ENCODE measurements around the gene UTP14C. TPM values are rescaled to one million over a fixed set of nuclear protein-coding genes. Genes with fewer than 3 reads are reported as not detected.
A peak's percentile ranks its signal among the peaks of the same experiment; 100 is the strongest.

The UTP14C gene
- total and polyA plus RNA-seq, 2 of the 13 experiments (the other 11 are each of a cell fraction or from before 2014, with no cell fraction given), result 8.8 to 12.2 TPM

DNA sequence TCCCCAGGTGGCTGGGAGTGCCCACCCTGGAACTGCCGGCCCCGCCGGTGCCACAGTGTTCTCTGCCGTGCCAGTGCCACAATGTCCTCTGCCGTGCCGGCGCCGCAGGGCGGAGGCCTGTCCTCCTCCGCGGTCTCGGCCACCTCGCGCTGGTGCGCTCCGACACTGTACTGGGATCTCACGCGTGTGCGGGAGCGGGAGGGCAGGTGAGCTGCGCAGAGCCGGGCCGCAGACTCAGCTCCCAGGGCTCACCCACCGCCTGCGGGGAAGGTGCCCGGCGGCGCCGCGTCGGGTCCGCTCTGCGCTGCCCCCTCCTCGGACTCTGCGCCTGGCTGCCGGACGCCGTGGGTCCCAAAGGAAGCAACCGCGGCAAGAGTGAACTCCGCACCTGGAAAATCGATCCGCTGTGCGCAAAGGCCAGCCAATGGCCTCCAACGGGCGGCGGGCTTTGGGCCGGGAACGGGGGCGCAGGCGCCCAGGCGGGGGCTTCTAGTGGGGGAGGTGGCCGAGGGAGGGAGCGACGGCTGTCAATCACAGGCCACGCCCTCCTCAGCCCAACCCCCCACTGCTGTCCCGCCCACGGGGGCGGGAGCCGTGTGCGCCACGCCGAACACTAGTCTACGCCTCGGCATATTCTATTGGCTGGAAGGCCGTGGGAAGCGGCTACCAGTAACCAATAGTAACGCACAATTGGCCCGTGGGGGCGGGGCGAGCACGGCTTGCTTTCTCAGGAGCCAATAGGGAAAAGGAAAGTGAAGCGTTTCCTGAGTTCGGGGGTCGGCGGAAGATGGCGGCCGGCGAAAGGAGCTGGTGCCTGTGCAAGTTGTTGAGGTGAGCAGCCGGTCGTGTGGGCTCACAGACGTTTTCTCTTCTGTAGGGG, 12.6 kb upstream of the UTP14C start, which contains the start of gene ALG11 (continued):
- TF ChIP-seq, protein P1, sequence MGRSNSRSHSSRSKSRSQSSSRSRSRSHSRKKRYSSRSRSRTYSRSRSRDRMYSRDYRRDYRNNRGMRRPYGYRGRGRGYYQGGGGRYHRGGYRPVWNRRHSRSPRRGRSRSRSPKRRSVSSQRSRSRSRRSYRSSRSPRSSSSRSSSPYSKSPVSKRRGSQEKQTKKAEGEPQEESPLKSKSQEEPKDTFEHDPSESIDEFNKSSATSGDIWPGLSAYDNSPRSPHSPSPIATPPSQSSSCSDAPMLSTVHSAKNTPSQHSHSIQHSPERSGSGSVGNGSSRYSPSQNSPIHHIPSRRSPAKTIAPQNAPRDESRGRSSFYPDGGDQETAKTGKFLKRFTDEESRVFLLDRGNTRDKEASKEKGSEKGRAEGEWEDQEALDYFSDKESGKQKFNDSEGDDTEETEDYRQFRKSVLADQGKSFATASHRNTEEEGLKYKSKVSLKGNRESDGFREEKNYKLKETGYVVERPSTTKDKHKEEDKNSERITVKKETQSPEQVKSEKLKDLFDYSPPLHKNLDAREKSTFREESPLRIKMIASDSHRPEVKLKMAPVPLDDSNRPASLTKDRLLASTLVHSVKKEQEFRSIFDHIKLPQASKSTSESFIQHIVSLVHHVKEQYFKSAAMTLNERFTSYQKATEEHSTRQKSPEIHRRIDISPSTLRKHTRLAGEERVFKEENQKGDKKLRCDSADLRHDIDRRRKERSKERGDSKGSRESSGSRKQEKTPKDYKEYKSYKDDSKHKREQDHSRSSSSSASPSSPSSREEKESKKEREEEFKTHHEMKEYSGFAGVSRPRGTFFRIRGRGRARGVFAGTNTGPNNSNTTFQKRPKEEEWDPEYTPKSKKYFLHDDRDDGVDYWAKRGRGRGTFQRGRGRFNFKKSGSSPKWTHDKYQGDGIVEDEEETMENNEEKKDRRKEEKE (IDR thresholded peaks at IDR 0.05), result no peak
- TF ChIP-seq SP1 (IDR thresholded peaks at IDR 0.05) (peak; percentile 66; the same call in 1 of the 2 replicates), SP1 (CRISPR knock-in tag; IDR thresholded peaks at IDR 0.05) (peak; percentile 99), KLF6 (CRISPR knock-in tag; IDR thresholded peaks at IDR 0.05) (0 out of 2 replicates have a peak, but pooled peaks have one; percentile 70), ZIK1 (CRISPR knock-in tag; IDR thresholded peaks at IDR 0.05; ENCODE audit: borderline replicate concordance, low read depth) (peak; percentile 81; the same call in 1 of the 2 replicates), GFI1 (CRISPR knock-in tag; IDR thresholded peaks at IDR 0.05; ENCODE audit: borderline replicate concordance) (peak; percentile 75; the same call in 1 of the 2 replicates), MEIS2 (CRISPR knock-in tag; IDR thresholded peaks at IDR 0.05) (peak; percentile 96), ZSCAN30 (CRISPR knock-in tag; IDR thresholded peaks at IDR 0.05) (no peak), SIN3A (IDR thresholded peaks at IDR 0.05; ENCODE audit: borderline replicate concordance, low read depth, low read length) (peak; percentile 25; the same call in 1 of the 2 replicates), CHCHD3 (CRISPR knock-in tag; IDR thresholded peaks at IDR 0.05) (peak; percentile 92; the same call in 1 of the 2 replicates), KLF12 (CRISPR knock-in tag; IDR thresholded peaks at IDR 0.05; ENCODE audit: borderline replicate concordance) (no peak), ZNF530 (CRISPR knock-in tag; IDR thresholded peaks at IDR 0.05; ENCODE audit: low read depth) (no peak), KAT7 (CRISPR knock-in tag; IDR thresholded peaks at IDR 0.05; ENCODE audit: borderline replicate concordance) (peak; percentile 81; the same call in 1 of the 2 replicates), RXRB (CRISPR knock-in tag; IDR thresholded peaks at IDR 0.05; ENCODE audit: borderline replicate concordance) (peak; percentile 82), CBX2 (IDR thresholded peaks at IDR 0.05; ENCODE audit: low read depth, low read length) (no peak), CBX2 (CRISPR knock-in tag; IDR thresholded peaks at IDR 0.05; ENCODE audit: low read depth) (no peak; the same call in 1 of the 2 replicates), ZFP82 (CRISPR knock-in tag; IDR thresholded peaks at IDR 0.05; ENCODE audit: borderline replicate concordance) (peak; percentile 50; the same call in 1 of the 2 replicates), POLR2G (IDR thresholded peaks at IDR 0.05; ENCODE audit: low read depth, low read length) (peak; percentile 92), HNRNPLL (IDR thresholded peaks at IDR 0.05; ENCODE audit: low read depth, low read length, poor library complexity, severe bottlenecking) (peak; percentile 89), MTA1 (CRISPR knock-in tag; IDR thresholded peaks at IDR 0.05; ENCODE audit: borderline replicate concordance) (peak; percentile 93), ZNF17 (CRISPR knock-in tag; IDR thresholded peaks at IDR 0.05) (no peak)
- TF ChIP-seq, protein P2, sequence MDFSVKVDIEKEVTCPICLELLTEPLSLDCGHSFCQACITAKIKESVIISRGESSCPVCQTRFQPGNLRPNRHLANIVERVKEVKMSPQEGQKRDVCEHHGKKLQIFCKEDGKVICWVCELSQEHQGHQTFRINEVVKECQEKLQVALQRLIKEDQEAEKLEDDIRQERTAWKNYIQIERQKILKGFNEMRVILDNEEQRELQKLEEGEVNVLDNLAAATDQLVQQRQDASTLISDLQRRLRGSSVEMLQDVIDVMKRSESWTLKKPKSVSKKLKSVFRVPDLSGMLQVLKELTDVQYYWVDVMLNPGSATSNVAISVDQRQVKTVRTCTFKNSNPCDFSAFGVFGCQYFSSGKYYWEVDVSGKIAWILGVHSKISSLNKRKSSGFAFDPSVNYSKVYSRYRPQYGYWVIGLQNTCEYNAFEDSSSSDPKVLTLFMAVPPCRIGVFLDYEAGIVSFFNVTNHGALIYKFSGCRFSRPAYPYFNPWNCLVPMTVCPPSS (IDR thresholded peaks at IDR 0.05), result no peak
- TF ChIP-seq, protein P3, sequence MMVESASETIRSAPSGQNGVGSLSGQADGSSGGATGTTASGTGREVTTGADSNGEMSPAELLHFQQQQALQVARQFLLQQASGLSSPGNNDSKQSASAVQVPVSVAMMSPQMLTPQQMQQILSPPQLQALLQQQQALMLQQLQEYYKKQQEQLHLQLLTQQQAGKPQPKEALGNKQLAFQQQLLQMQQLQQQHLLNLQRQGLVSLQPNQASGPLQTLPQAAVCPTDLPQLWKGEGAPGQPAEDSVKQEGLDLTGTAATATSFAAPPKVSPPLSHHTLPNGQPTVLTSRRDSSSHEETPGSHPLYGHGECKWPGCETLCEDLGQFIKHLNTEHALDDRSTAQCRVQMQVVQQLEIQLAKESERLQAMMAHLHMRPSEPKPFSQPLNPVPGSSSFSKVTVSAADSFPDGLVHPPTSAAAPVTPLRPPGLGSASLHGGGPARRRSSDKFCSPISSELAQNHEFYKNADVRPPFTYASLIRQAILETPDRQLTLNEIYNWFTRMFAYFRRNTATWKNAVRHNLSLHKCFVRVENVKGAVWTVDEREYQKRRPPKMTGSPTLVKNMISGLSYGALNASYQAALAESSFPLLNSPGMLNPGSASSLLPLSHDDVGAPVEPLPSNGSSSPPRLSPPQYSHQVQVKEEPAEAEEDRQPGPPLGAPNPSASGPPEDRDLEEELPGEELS (CRISPR knock-in tag; IDR thresholded peaks at IDR 0.05), result peak; percentile 82
